ENCODE results near the gene TPM1. TPM values are rescaled to one million over a fixed set of nuclear protein-coding genes. Genes with fewer than 3 reads are reported as not detected.

TPM1 gene
- total RNA-seq, 1 experiment from 2014 or later = 748 TPM

DNA sequence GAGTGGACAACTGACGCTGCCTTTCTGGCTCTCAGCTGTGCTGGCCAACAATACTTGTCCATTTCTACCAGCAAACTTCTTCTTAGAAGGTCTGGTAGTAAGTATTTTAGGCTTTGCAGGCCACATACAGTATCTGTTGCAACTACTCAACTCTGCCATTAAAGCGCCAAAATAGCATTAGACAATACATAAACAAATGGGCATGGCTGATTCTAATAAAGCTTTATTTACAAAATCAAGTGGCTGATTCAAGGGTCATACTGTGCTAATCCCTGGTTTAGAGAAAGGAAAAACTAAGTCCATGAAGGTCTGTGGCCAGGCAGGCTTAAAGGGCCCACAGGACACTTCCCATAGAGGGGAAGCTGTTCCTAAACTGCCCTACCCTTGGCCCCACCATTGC is 26.3 kb upstream of the TPM1 start:
- no peak overlapping the region for H3K56ac ChIP-seq (ENCODE audit: insufficient read length, low read depth, low read length)

More for the DNA sequence above, 26.3 kb upstream of the TPM1 start:
- DNase-seq = no peak
- no peak overlapping the region for H3K14ac ChIP-seq (ENCODE audit: insufficient read depth, low read length)
- H4K20me1 ChIP-seq (ENCODE audit: control insufficient read depth, insufficient read depth, insufficient read length) = no peaks in the 10 kb centered on the region
- Mint-ChIP-seq H3K27me3 (ENCODE audit: low read depth) (no peaks in the 10 kb centered on the region; the same call in 1 of the 2 replicates), H3K27ac (no peak overlapping the region), H3K9me3 (peaks cover 9 to 16% of the 10 kb centered on the region in 2 experiments), H3K4me1 (peaks cover 18 to 29% of the 10 kb centered on the region in 2 experiments), H3K4me3 (no peak overlapping the region), H3K36me3 (ENCODE audit: insufficient read depth in 1 of 3, low read depth in 3 of 3) (peaks cover 0 to 17% (median 2%) of the 10 kb centered on the region in 3 experiments; a peak in 3 of 7 replicates)
- H3K27ac ChIP-seq (ENCODE audit: insufficient read length, low read depth, low read length) = no peak overlapping the region
- no peaks in the 10 kb centered on the region; the same call in 1 of the 2 replicates for H3K4me1 ChIP-seq (ENCODE audit: insufficient read depth, low read length)
- no peaks in the 10 kb centered on the region for H3K79me2 ChIP-seq (ENCODE audit: insufficient read depth, low read length)
- no peak overlapping the region for H3K23ac ChIP-seq (ENCODE audit: insufficient read length, low read depth, low read length)
- H3K79me1 ChIP-seq (ENCODE audit: insufficient read depth, low read depth, low read length, poor library complexity, severe bottlenecking) = no peaks in the 10 kb centered on the region
- no peak overlapping the region for H3K9ac ChIP-seq (ENCODE audit: extremely low read depth, insufficient read length, low read length)
- H2BK5ac ChIP-seq (ENCODE audit: insufficient read length, low read length) = no peak overlapping the region
- no peak overlapping the region for H4K91ac ChIP-seq (ENCODE audit: insufficient read length, low read depth, low read length)
- H3K23me2 ChIP-seq (ENCODE audit: insufficient read length, low read depth, low read length, poor library complexity, severe bottlenecking) = no peaks in the 10 kb centered on the region
- WGBS (ENCODE audit: extremely low coverage, insufficient read length, low lambda C conversion rate) = no CpG with 5 or more reads among the region's 2 CpGs
- H2BK20ac ChIP-seq (ENCODE audit: low read depth, low read length, poor library complexity, severe bottlenecking) = no peak overlapping the region
- no peak overlapping the region for H4K5ac ChIP-seq (ENCODE audit: insufficient read length, low read depth, low read length)
- no peak overlapping the region for H3K4me2 ChIP-seq (ENCODE audit: insufficient read depth, insufficient read length, low read length)
- no peak overlapping the region for H2BK15ac ChIP-seq (ENCODE audit: low read depth, low read length)
- H3K4ac ChIP-seq (ENCODE audit: low read depth, low read length) = no peak overlapping the region
- H2AK5ac ChIP-seq (ENCODE audit: insufficient read length, low read length) = no peak overlapping the region
- H2BK12ac ChIP-seq (ENCODE audit: insufficient read length, low read depth, low read length) = no peak overlapping the region
- TF ChIP-seq CTCF (conservative IDR thresholded peaks at IDR 0.05) = no peak
- no peak overlapping the region for H2AFZ ChIP-seq (ENCODE audit: low read length)
- no peaks in the 10 kb centered on the region for H3K27me3 ChIP-seq (ENCODE audit: insufficient read depth, low read length)
- no peaks in the 10 kb centered on the region for H3K9me3 ChIP-seq (ENCODE audit: control insufficient read depth, low read depth, low read length)
- no peak overlapping the region for H4K8ac ChIP-seq (replicated peaks; ENCODE audit: insufficient read length, low read depth, low read length)
- H3K18ac ChIP-seq (ENCODE audit: insufficient read length, low read depth, low read length) = no peak overlapping the region
- H3T11ph ChIP-seq (ENCODE audit: low read length) = no peak overlapping the region
- H2BK120ac ChIP-seq (ENCODE audit: low read depth, low read length, poor library complexity, severe bottlenecking) = no peak overlapping the region

All from H9 (cell line).